NB4 (cell line): ENCODE results near the gene PEPD.

Experiments used
- MYC ChIP-seq: IDR thresholded peaks from 2 replicates; pipeline ENCODE4 v1.6.1; 2011; ENCODE audit warnings: low read depth, low read length
- POLR2A ChIP-seq: IDR thresholded peaks from 2 replicates; pipeline ENCODE4 v1.6.1; 2011; ENCODE audit warnings: mild to moderate bottlenecking; ENCODE audit not compliant: insufficient read length; ENCODE audit errors: extremely low read depth
- TF ChIP-seq, protein P1 (sequence below): IDR thresholded peaks from one replicate; pipeline ENCODE4 v1.5.1; 2012; ENCODE audit warnings: low read depth, low read length
- TF ChIP-seq, protein P2 (sequence below): IDR thresholded peaks from 2 replicates; pipeline ENCODE4 v1.6.1; 2011; ENCODE audit warnings: low read depth, low read length

- TF ChIP-seq POLR2A (no peak), MYC (no peak)
- TF ChIP-seq, protein P1, sequence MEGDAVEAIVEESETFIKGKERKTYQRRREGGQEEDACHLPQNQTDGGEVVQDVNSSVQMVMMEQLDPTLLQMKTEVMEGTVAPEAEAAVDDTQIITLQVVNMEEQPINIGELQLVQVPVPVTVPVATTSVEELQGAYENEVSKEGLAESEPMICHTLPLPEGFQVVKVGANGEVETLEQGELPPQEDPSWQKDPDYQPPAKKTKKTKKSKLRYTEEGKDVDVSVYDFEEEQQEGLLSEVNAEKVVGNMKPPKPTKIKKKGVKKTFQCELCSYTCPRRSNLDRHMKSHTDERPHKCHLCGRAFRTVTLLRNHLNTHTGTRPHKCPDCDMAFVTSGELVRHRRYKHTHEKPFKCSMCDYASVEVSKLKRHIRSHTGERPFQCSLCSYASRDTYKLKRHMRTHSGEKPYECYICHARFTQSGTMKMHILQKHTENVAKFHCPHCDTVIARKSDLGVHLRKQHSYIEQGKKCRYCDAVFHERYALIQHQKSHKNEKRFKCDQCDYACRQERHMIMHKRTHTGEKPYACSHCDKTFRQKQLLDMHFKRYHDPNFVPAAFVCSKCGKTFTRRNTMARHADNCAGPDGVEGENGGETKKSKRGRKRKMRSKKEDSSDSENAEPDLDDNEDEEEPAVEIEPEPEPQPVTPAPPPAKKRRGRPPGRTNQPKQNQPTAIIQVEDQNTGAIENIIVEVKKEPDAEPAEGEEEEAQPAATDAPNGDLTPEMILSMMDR = no peak
- TF ChIP-seq, protein P2, sequence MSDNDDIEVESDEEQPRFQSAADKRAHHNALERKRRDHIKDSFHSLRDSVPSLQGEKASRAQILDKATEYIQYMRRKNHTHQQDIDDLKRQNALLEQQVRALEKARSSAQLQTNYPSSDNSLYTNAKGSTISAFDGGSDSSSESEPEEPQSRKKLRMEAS = no peak
These were observed 91.5 kb downstream of the PEPD start for GRCh38 chr19:33429891-33430673.
